HG03342 (cell line): ENCODE data around the gene CCDC61.

Experiments
- ATAC-seq: cut with Tn5 transposase; IDR thresholded peaks from one replicate; pipeline ENCODE4 v1.9.1; 2021; ENCODE audit warnings: mild to moderate bottlenecking, moderate library complexity; ENCODE audit not compliant: unreplicated experiment

Gene CCDC61

DNA sequence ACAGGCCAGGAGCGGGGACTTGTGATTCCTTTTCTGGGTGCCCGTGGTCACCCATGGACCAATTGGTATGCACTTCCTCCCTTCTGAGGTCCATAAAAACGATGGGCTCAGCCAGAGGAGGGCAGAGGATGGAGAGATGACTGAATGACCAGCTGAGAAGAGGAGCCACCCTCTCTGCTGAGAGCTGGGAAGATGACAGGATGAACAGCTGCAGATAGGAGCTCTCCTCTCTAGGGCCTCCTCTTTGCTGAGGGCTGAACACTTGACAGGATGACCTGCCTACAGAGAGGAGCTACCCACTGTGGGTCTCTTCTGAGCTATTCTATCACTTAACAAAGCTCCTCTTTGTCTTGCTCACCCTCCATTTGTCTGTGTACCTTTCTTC is 41.5 kb downstream of the CCDC61 start:
- no peak for ATAC-seq

DNA sequence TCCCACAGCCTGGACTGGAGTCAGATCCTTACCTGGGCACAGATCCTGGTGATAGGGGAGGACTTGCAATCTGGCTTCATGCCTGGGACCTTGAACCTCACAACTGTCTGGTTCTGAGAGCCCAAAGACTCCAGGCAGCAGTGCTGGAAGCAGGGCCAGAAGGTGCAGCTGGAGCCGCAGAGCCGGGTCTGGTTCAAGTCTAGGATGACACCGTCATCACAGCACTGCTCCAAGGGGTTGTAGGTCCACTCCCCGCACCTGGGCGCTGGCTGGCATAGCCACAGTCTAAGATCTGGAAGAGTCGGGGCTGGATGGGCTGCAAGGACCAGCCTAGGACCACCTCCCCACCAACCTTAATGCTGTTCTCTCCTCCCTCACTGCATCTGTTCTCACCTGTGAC is 44.9 kb downstream of the CCDC61 start:
- ATAC-seq, result no peak

DNA sequence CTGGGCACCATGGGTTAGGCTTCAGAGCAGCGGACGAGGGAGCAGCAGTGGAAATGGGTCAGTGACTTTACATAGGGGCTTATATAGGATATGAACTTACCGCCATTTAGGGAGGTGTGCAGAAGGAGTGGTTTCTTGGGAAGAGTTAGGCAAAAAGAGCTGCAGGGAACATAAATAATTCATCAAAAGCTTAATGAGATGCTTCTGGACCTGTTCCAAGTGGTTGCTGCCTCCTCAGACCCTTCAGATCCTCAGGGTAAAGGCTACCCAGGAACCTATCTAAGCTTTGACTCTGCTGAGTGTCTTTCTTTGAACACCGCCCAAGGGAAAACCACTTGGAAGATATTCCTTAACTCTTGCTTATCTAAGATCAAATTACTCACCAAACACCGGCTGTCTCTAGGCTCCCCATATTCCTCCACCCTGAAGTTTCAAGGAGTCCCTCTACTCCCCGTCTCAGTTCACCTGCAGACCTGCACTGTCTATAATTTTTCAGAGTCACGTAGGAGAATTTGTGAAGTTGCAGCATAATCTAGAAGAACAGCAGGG is 45.8 kb downstream of the CCDC61 start, which contains the start of gene IGFL4:
Gene IGFL4, minus strand, starts transcription at position 51 of the 549 bp plus-strand sequence. Its CDS starts 40 bp downstream, at position 11.
- ATAC-seq, result no peak

DNA sequence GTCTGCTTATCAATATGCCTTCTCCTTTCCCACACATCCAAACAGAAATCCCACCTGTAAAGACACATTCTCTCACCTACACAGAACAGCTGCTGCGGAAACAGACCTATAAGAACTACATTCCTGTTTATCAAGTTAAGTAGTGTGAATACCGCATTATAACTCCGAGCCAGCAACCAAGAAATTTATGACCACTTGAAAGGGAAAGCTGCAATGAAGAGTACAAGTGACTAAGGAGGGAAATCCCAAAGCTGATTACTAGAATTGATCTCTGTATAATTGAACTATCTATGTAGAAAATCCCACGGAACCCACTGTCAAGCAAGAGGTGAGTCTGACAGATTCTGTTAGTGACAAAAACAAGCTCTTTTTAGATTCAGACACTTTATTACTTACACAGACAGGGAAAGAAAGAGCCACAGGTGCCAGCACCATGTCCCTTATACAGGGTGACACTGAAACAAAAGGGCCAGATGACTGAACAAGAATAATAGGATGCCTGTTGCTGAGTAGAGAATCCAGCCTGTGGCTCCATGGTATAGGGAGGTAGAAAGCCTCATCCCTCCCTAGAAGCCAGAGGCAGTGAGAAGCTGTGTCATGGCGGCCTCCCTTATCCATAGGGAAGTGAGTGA is 47.1 kb downstream of the CCDC61 start:
- no peak for ATAC-seq

DNA sequence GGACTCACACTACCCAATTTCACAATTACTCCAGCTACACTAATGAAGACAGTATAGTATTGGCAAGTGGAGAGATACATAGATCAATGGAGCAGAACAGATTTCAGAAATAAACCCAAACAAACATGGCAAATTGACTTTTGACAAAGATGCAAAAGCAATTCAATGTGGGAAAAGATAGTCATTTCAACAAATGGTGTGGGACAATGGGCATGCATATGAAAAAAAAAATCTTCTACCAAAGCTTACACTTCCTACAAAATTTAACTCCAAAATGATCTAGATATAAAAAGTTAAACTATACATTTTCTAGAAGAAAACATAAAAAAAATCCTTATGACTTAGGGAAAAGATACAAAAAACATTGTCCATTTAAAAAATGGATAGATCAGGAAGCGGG is 48.3 kb downstream of the CCDC61 start:
- ATAC-seq, result no peak

DNA sequence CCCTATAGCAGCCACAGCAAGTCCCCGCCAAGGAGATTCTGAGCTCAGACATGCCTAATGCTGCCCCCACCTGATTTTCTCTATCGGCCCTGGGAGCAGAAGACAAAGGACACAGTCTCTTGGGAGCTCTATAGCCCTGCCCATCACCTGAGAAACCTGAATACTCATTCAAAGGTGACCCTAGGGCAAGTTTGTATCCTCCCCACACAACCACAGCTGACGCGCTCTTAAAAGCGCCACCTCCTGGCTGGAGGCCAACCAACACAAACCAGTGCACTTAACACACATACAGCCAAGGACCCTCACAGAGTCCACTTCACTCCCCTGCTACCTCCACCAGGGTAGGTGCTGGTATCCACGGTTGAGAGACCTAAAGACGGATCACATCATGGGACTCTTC is 54.3 kb downstream of the CCDC61 start:
- ATAC-seq, result no peak

DNA sequence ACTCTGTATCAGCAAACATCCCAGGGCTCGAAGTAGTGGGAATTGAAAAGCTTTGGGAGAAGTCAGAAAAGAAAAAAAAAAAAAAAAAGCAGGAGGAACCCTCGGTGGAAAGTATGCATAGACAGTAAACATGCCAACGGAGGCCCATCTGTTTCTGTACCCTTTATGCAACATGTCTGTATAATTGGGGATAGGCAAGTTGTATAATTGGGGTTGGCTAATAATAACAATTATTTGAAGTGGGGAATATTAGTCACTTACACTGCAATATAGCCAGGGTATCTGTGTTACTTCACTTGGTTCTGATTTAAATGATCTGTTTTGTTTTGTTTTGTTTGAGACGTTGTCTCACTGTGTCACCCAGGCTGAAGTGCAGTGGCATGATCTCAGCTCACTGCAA is 57.6 kb downstream of the CCDC61 start:
- ATAC-seq, result no peak

DNA sequence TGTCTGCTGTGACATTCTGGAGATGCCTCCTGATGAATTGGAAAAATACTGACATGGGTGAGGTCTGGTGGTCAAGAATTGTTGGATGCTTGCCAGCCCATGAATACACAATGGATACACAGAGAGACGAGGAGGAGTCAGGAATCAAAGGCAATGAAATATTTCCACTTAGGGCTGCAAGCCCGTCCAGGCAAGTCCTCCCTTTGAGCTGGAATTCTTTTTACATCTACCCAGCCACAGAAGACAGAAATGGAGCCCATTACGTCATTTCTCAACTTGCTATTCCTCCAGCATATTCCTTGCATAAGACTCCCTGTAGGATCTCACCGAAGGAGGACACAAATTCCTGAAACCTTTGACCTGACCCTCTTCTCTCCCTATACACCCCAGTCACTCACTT is 61.3 kb downstream of the CCDC61 start:
- ATAC-seq, result no peak

DNA sequence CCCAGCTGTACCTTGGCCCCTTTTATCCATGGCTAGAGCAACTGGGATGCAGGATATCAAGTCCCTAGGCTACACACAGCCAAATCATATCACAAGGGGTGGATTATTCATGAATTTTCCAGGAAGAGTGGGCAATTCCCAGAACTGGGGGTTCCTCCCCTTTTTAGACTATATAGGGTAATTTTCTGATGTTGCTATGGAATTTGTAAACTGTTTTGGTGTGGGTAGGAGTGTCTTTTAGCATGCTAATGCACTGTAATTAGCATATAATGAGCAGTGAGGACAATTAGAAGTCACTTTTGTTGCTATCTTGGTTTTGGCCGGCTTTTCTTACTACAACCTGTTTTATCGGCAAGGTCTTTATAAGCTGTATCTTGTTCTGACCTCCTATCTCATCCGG is 63.5 kb downstream of the CCDC61 start:
- ATAC-seq, result no peak

DNA sequence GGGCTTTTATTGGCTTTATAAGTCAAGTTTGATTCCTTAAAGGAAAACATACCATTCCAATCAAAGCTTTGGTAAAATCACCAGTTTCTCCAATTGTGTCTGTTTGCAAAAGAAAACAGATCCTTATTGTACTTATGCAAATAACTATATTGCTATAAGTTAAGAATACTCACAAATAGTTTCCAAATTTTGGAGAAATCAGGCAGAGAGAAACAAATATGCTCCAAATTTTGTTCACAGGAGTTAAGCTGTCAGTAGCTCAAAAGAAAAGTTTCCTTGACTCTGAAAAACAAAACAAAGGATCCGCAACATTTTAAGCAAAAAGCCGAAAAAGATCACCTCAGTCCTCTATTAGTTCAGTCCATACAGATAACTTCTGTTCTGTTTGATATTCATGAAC is 64.7 kb downstream of the CCDC61 start:
- no peak for ATAC-seq

DNA sequence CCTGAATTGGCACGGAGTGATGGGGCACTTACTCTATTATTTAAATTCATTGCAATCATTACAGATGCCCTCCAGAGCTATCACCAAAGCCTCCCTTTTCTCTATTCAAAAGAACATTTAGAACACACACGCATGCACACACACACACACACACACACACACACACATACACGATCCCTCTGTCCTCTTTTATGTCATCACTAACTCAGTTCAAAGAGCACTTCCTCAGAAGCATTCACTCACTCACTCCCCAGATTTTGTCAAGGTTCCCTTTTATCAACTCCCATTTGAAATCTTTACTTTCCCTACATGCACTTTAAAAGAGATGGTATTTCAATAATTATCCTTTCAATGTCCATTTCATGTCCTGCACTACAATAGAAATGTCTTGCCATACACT is 67.9 kb downstream of the CCDC61 start:
- ATAC-seq, result no peak

DNA sequence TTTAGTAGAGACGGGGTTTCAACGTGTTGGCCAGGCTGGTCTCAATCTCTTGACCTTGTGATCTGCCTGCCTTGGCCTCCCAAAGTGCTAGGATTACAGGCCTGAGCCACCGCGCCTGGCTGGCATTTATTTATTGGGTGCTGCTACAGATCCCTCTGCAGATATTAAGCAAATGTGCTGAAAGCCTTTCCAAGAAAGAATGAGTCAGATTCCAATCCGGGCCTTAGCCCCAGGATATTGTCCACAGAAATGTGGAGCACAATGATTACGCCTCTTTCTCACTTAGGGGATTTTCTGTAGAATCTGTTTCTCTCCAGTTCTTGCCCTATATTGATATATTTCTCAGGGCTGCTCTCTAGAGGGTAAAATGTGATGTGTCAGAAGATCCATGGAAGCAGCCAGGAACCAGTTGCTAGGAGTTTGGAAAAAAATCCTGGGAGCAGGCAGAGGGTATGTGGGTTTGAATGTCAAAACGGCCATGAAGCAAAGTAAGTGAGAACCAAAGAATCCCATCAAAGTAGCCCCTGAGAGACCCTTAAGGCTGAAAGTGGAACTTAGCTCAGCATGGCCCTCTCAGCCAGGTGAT is 70.3 kb downstream of the CCDC61 start:
- ATAC-seq, result no peak

DNA sequence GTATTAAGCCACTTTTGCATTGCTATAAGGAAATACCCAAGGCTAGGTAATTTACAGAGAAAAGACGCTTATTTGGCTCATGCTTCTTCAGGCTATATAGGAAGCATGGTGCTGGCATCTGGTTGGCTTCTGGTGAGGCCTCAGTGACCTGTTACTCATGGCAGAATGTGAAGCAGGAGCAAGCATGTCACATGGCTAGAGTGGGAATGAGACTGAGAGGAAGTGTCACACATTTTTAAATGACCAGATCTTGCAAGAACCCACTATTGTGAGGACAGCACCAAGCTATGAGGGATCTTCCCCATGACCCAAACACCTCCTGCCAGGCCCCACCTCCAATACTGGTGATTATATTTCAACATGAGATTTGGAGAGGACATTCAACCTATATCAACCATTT is 71.2 kb downstream of the CCDC61 start:
- ATAC-seq, result no peak

DNA sequence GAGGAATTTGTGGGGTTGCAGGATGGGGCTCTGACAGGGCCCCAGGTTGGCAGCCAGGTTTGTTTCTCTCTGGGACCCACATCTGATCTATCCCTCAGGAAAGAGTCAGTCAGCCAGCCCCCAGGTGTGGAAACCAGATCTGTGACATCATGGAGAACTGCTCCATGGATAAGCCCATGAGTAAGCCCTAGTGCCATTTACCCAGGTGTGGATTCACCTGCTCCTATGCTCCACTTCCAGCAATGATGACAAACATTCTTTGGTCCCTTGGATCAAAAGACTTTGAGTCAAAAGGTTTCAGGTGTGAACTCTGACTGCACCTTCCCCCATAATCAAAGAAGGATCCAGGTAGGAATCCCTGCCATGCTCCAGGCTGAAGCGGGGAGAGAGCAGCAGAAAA is 72.4 kb downstream of the CCDC61 start:
- no peak for ATAC-seq
